Stimulated activated CD8-positive, alpha-beta memory T cell treated with anti-CD3 and anti-CD28 coated beads, Interleukin-7, amount 100 ng/mL, for 48 hours (primary cell): Measurements from ENCODE around the gene COX6B2.
A peak's percentile ranks its signal among the peaks of the same experiment; 100 is the strongest.

Experiments
- DNase-seq, 2 donors: peaks; one replicate each; pipeline ENCODE4 v3.0.0-alpha.2; 2020; ENCODE audit warnings: low read depth in 1 of 2; ENCODE audit errors: extremely low read depth in 1 of 2

COX6B2 gene

DNA sequence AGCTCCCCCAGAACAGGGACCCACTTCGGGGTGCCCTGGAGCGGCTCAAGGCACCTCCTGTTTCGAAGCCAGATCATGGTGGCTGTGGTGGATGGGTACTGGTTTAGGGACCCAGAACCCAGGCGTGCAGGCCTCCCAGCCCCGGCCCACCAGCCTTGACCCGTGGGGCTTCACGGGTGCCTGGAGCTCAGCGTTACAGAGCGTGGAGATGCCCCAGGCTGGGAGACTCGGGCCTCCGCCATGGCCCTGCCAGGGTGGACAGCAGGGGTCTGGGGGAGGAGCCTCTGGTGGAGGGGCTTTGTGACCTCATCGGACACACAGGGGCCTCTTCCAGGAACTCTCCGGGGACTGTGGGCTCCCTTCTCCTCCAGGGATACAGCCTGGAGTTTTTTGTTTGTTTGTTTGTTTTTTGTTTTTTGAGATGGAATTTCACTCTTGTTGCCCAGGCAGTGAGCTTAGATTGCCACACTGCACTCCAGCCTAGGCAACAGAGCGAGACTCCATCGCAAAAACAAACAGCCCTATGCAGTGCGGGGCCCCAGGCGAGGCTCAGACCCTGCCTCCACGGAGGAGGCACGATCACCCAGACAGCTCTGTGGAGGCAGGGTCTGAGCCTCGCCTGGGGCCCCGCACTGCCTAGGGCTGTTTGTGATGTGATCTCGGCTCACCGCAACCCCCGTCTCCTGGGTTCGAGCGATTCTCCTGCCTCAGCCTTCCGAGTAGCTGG is 8.6 kb upstream of the COX6B2 start, which contains the start of gene GARIN5B:
Gene GARIN5B (minus strand): TSS at position 271 of the 727 bp plus-strand sequence. CDS start 194 bp downstream, at position 77.
- no peak for DNase-seq

DNA sequence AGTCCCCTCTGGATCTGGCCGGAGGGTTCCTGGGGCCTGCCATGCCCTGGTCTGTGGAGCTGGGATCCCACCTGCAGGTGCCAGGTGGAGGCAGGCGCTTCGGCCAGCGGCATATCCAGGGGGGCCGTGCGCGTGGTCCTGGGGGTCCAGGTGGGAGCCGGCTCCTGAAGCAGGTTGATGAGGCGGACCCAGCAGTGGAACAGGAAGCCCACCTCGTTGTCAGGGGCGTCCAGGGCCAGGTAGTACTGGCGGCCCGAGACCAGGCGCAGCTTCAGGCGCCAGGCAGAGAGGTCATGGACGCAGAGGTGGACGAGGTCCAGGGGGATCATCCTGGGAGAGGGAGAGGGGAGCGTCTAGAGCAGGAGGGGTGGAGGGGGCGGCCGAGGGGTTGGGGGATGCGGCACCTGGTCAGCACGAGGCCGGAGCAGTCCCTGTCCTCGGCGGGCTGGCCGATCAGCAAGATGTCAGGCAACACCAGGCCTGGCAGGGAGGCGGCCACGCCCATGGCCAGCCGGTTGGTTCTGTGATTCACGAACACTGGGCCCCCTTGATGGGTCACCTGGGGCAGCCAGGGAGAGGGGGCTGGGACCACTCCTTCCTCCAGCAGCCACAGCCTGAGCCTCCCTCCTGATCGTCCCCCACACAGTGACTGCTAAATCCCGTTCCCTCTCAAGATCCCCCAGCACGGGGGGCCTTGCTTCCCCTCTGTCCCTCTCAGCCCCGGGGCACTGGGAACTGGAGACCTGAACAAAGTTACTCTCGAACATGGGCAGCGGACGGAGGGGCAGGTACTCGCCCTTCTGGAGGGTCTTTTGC is 7.9 kb upstream of the COX6B2 start:
- DNase-seq: no peak

DNA sequence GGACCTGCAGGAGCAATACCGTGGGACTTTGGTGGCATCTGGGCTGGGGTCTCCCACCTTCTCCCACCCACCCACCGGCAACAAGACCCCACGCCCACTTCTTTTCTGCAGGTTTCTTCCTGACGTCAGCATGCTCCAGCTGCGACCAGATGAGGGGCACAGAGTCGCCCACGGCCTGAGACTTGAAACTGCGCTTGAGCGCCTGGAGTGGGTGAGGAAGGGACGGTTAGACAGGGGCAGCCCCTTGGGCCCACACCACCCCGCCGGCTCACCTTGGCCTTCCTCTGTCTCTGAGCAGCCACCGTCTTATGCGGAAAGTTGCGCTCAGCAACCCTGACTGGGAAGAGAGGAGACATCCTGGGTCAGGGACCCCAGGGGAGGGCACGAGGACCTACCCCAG is 6.4 kb upstream of the COX6B2 start:
- no peak for DNase-seq

DNA sequence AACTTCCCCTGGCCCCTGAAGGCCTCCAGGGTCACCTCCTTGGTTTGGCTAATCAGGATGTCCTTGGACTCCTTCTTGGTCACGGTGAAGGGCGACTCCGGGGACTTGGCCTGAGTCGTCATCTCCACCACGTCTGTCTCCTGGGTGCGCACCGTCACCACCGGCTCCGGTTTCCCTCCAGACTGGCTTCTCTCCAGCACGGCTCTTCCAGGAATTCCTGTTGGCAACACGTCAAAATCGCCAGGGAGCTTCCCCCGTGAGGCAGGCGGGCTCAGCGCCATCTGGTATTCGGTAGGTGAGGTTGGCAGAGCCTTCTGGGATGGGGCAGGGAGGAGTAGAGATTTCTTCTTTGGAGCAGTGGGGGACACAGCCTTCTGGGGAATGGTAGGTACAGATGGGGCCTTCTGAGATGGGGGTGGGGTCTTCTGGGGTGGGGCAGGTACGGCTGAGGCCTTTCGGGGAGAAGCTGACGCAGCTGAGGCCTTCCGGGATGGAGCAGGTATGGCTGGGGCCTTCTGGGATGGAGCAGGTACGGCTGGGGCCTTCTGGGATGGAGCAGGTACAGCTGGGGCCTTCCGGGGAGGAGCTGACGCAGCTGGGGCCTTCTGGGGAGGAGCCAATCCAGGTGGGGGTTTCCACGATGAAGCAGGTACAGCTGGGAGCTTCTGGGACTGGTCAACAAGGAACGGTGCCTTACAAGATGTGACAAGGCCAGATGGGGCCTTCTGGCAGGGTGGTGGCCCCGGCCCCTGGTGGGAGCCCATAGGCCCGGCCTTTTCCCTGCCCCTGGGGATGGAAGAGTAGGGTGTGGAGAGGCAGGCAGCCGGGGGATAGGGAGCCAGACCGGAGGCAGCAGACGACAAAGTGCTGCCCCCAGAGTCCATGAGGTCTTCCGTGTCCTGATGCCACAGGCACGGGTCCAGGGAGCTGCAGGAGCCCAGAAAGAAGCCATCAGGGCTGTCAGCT is 4.7 kb upstream of the COX6B2 start:
- DNase-seq: no peak

DNA sequence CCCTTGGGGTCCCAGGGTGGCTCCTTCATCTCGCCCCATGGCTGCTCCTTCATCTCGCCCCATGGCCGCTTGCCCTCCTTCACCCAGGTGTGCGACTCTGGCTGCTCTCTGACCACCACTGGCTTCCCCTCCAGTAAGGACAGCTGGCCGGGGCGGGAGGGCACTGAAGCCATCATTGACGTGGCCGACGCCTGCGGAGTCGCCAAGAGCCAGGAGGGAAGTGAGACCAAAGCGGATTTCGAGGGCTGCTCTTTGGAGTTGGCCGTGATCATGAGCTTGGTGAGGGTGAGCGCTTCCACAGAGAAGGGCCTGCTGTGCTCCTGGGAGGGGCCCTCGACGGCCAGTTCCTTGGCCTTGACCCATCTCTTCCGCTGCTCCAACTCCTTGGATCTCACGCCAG is 4.0 kb upstream of the COX6B2 start:
- no peak for DNase-seq

DNA sequence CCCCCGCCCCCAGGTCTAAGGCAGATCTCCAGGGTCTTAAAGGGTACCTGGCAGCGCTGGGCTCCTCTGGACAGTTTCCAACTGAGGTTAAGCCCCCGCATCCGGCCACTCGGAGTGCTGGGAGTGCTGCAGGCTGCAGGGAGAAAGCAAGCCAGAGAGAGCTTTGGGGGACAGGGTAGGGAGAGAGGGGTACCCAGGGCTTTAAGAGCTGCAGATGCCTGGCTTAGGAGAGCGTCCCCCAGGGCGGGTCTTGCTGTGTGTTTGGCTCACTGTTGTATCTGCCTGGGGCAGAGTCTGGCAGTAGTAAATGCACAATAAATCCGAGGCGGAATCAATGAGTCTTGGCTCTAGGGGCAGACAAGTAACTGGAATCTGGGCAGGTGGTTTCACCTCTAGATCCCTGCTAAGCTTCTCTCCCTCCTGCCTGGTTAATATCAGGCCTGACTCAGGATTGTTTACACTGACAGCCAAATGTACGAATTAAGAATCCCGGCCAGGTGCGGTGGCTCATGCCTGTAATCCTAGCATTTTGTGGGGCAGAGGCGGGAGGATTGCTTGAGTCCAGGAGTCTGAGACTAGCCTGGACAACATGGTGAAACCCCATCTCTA is 798 bp upstream of the COX6B2 start:
- no peak for DNase-seq

DNA sequence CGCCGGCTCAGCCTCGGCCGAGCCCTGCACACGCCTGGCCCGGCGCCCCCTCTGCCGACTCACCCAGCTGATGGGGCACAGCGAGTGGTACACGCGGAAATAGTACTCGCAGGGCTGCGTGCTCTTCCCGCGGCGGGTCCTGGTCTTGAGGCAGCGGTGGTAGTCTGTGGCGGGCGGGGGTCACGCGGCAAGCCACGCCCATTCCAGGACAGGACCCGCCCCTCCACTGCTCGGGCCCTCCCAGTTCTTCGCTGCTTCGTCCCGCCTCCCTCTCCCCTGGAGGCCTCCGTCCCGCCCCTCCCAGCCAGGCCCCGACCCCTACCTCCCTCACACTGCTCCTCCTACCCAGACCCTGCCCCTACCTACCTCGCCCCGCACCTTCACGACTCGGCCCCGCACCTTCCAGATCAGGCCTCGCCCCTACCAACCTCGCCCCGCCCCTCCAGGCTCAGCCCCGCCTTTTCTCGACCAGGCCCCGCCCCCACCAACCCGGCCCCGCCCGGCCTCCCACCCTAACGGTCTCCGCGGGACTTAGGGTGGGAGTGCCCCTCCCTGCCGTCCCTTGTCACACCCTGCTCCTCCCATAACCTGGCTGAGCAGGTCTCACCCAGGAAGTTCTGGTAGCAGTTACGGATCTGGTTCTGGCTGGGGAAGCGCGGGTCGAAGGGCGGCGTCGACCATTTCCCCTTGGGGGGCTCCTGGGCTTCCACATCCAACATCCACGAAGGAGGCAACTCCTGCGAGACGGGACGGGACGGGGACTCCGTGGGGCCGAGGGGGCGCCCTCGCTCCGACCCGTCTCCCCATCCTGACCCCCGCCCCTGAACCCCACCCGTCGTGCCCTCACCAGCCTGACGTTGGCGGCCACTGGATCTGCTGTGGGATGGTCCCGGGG is 469 bp downstream of the COX6B2 start:
- DNase-seq: peak in 1 of 2 donors; percentile 10

DNA sequence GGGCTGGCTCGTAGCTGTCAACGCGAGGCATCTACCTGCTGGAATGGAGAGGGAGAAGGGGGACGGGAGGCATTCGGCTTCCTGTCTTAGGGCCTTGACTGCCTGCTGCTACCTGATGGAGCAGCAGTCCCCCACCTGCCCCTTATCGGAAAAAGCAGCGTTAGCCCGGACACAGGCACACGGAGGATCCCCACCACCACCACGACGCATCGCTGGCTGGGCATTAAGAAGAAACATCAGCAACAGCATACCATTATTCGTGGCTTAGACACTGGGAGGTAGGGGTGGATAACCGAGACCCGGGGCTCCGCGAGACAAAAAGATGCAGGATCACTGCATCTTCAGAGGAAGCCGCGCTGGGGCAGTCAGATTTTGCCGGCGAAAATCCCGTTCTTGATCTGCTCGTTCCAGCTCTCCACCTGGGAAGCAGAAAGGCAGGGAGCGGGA is 1.1 kb downstream of the COX6B2 start:
- DNase-seq: no peak

DNA sequence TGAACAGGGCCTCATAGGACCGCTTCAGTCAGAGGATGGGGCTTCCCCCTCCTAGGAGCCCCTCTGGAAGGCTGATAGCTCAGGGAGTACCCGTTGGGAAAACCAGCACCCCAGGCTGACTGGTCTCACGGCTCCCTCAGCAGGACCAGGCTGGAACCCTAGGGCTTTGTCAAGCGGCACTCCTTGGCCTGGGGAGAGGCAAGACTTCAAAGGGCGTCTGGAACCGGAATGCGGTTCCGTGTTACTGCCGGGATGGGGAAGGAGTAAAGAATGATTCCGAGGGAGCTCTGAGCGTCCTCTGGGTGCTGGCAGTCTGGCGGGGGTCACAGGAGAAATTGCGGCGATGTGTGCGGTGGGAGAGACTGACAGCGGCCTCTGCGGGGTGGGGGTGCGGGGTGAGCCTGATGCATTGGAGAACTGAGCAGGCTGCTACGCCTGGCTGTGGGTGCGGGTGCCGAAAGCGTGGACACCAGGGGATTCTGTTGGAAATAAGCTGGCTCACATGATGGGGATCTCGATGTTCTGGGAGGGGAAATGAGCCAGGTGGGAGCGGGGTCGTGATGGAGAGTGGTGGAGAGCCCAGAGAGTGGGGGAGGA is 1.9 kb downstream of the COX6B2 start:
- DNase-seq: no peak

DNA sequence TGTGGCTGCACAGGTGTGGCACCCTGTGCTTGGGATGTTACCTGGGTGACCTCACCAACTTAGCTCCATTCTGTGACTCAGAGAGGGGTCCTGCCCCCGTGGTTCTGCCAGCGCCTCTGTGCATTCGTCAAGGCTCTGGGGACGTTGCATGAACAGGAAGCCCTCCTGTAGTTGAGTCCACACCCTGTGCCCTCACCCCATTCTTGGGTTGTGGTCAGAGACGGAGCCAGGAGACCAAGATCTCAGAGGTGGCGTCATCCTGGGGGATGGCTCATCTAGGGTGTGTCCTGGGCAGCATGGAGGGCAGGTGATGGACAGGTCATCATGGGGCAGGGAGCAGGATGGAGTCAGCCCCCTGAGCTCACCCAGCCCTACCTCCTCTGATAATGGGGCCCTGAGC is 2.5 kb downstream of the COX6B2 start:
- DNase-seq: no peak

DNA sequence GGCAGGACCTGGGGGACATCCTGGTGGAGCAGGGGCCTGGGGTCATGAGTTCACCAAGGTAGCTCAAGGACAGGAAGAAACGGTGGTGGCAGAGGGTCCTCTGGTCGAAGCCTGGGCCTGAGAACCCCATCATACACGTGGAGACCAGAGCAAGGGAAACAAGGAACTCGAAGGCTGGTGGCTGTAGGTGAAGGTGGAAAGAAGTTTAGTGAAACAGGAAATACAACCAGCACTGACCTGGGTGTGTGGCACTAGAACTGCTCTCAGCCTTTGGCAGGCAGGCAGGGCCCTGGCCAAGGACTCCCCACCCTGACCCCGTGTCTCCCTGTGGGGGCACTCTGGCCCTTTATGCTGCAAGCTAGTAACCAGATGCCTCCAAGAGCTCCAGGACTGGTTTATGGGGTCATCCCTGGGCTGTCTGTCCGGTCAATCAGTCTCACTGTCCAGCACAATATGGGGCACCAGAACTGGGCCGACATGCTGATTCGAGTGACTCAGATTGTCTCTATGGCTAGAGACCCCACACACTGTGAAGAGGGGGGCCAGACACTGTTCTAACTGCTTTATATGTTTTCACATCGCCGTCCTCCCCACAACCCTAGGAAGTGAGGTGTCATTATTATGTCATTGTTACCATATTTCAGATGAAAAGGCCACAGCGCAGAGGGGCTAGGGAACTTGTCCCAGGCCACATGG is 3.8 kb downstream of the COX6B2 start:
- no peak for DNase-seq

DNA sequence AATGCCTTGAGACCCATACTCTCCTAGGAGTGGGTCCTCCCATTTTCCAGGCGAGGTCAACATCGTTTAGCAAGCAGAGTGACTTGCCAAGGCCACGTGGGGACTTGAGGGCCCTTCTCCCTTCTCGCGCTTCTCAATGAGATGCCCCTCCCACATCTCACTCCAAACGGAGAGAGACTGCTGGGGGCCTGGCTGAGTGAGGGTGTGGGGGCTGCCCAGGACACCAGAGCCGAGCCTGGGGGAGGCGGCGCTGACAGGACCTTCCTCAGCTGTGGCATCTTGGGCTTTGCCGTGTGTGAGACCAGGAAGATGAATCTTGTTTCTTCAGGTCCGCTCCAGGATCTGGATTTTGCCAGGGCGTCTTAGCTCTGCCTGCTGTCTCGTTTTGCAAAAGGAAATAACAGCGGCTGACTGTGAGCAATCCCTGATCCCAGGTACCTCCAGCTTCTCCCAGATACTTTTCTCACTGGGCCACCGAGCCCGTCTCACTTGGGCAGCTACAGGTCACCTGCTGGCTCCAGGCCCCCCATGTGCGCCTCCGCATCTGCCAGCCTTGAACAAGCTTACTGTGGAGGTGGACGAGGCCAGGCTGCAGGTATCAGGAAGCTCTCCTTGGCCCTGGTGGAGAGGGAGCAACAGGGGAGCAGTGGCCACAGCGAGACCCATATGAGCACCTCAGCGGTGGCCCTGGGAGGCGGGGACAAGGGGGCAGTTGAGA is 6.0 kb downstream of the COX6B2 start:
- DNase-seq: no peak

DNA sequence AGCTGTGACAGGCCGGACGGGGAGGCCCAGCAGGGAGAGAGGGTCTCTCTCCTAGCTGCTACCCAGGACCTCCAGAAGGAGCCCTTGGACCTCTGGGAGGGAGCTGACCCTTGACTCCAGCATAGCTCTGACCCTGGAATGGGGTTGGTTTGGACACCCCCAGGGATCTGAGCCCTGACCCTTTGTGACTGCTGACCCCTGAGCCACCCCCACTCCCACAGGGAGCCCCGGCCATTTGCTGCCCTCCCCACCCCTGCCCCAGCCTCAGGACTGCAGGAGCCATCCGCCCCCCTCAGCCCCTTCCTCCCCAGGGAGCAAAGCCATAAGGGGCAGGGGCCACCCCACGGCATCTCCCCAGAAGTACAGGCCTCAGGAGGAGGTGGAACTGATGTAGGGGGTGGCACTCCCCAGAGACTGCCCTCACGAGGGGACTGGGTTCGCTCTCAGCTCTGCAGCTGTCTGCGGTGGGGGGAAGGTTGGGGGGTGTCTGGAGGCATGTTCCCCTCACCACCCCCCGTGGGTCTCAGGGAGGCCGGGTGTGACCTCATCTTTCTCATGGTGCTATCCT is 7.0 kb downstream of the COX6B2 start:
- DNase-seq: no peak

DNA sequence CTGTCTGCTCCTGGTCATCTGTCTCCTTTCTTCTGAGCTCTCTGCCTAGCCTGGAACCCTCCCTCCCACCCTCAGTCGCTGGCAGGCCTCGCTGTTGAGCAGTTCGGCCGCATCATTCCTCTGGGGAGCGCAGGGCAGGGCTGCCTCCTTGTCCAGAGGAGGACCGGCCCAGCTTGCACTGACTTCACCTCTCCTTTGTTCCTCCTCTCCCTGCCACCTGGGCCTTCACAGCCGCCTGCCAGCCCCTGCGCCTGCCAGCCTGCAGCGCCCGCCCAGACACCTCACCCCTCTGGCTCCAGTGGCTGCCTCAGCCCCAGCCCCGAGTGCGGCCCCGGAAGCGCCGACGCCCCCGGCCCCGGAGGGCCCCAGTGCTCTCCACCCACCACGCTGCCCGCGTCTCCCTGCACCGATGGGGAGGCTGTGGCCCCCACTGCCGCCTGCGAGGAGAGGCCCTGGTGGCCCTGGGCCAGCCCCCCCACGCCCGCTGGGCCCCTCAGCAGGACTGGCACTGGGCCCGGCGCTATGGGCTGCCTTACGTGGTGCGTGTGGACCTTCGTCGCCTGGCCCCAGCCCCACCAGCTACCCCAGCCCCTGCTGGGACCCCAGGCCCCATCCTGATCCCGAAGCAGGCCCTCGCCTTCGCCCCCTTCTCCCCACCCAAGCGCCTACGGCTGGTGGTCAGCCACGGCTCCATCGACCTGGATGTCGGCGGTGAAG is 7.6 kb downstream of the COX6B2 start:
- DNase-seq: no peak

DNA sequence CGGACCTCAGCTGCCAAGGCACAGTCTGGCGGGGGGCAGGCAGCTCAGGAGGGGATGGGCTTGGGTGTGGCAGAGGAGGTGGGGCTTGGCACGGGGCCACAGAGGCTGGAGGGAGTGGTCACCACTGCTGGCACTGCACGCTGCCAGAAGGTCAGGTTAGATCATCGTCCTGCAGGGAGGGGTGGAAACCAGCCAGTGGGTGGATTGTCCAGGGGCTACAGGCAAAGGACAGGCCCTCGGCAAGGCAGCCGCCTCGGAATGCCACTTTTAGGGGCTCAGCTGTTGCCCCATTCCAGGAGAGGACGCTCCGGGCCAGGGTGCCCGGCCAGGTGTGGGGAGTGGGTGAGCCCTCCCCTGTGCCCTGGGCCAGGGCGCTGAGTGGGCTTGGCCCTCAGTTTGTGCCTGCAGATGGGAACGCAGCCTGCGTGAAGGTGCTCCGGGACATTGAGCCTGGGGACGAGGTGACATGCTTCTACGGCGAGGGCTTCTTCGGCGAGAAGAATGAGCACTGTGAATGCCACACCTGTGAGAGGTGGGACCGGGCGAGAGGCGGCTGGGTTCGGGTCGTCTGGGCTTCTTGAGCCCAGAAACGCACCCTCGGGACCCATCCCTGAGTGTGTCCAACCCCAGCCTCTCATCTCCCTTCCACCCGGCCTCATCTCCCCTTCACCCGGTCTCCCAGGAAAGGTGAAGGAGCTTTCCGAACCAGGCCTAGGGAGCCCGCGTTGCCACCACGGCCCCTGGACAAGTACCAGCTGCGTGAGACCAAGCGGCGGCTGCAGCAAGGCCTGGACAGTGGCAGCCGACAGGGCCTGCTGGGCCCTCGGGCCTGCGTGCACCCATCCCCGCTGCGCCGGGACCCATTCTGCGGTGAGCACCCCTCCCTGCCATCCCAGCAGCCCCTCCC is 8.4 kb downstream of the COX6B2 start:
- no peak for DNase-seq
